Testis (tissue), 2 donors: ENCODE data around the gene SDK1.

Experiments used
- CTCF ChIP-seq, 3 experiments: fragments of 450-650 bp in 2 of 3; fragments of 200-600 bp in 1 of 3; sonication (generic) in 1 of 3; IDR thresholded peaks; one replicate each; pipeline ENCODE4 v1.5.1; 2016 to 2019; ENCODE audit warnings: antibody characterized with exemption in 3 of 3, mild to moderate bottlenecking in 2 of 3, moderate library complexity in 1 of 3
- POLR2A ChIP-seq: fragments of 450-650 bp; IDR thresholded peaks from one replicate; pipeline ENCODE4 v1.6.1; 2017; ENCODE audit warnings: antibody characterized with exemption, mild to moderate bottlenecking, moderate library complexity

- TF ChIP-seq CTCF (IDR thresholded peaks at IDR 0.05) (no peak), POLR2A (no peak)
Measured at GRCh38 chr7:4113271-4113670, 812.2 kb downstream of the SDK1 start.
